GOT3 (cell line): Measurements from ENCODE around the gene FBXL13.

Experiments
- DNase-seq: peaks from one replicate; lab custom pipeline; 2025; ENCODE audit warnings: mixed read lengths; lab: John Stamatoyannopoulos, UW

FBXL13 gene

GRCh38 chr7:102895602-102896001, 179.0 kb downstream of the FBXL13 start:
- DNase-seq, result no peak

- DNase-seq, result no peak
These were observed 181.8 kb downstream of the FBXL13 start for GRCh38 chr7:102892631-102893278.

- DNase-seq, result no peak
These were observed 182.8 kb downstream of the FBXL13 start for GRCh38 chr7:102891693-102892261.

- DNase-seq, result no peak
These were observed 183.5 kb downstream of the FBXL13 start for GRCh38 chr7:102890971-102891692.

- DNase-seq, result no peak
These were observed 184.2 kb downstream of the FBXL13 start for GRCh38 chr7:102890292-102890970.

- DNase-seq, result no peak
These were observed 184.7 kb downstream of the FBXL13 start for GRCh38 chr7:102889851-102890250.

GRCh38 chr7:102888561-102889233, 185.9 kb downstream of the FBXL13 start:
- no peak for DNase-seq

- no peak for DNase-seq
These were observed 191.3 kb downstream of the FBXL13 start for GRCh38 chr7:102883098-102883860.

GRCh38 chr7:102875700-102876295, 198.8 kb downstream of the FBXL13 start:
- no peak for DNase-seq

- DNase-seq, result no peak
These were observed 199.6 kb downstream of the FBXL13 start for GRCh38 chr7:102874966-102875365.

GRCh38 chr7:102874166-102874829, 200.3 kb downstream of the FBXL13 start:
- no peak for DNase-seq

- no peak for DNase-seq
These were observed 201.0 kb downstream of the FBXL13 start for GRCh38 chr7:102873470-102874165.

GRCh38 chr7:102872460-102872859, 202.1 kb downstream of the FBXL13 start:
- DNase-seq, result no peak

- no peak for DNase-seq
These were observed 205.4 kb downstream of the FBXL13 start for GRCh38 chr7:102869195-102869594.

- no peak for DNase-seq
These were observed 207.9 kb downstream of the FBXL13 start for GRCh38 chr7:102866535-102867215.

GRCh38 chr7:102864958-102865357, 209.6 kb downstream of the FBXL13 start:
- no peak for DNase-seq

- no peak for DNase-seq
These were observed 214.2 kb downstream of the FBXL13 start for GRCh38 chr7:102860351-102860811.

- no peak for DNase-seq
These were observed 214.8 kb downstream of the FBXL13 start for GRCh38 chr7:102859799-102860125.

- DNase-seq, result no peak
These were observed 215.4 kb downstream of the FBXL13 start for GRCh38 chr7:102859084-102859798.
